GM21423 (cell line): ENCODE measurements around the gene SELENOM.

Experiments used
- ATAC-seq: cut with Tn5 transposase; IDR thresholded peaks from one replicate; pipeline ENCODE4 v1.9.1; 2021; ENCODE audit warnings: mild to moderate bottlenecking, moderate library complexity; ENCODE audit not compliant: unreplicated experiment

The SELENOM gene

DNA sequence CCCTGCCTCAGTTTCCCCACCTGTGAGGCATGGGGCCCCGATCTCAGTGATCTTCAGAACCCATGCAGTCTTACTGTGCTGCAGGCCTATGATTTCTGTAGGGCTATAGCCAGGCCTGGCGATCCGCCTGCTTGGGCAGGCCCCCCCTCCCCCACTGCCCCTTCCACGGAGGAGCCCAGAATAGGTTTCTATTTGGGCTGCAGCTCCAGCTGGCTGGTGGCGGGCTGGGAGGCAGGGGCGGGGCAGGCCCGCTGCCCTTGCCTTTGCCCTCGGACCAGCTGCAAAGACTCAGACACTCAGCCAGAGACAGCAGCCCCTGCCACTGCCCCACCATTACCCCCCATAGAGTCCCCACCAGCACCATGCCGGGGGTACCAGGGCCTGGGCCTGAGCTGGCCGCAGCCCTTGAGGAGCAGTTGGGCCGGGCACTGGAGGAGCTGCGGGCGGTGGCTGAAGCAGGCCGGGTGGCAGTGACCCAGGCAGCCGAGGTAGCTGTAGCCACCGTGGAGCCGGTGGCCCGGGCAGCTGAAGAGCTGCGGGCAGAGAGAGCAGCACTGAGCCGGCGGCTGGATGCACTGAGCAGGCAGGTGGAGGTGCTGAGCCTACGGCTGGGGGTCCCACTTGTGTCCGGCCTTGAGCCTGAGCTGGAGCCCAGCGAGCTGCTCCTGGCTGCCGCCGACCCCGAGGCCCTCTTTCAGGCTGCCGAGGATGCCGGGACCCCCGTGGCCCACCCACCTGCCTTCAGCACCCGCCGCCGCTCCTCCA is 14.1 kb downstream of the SELENOM start:
- no peak for ATAC-seq

DNA sequence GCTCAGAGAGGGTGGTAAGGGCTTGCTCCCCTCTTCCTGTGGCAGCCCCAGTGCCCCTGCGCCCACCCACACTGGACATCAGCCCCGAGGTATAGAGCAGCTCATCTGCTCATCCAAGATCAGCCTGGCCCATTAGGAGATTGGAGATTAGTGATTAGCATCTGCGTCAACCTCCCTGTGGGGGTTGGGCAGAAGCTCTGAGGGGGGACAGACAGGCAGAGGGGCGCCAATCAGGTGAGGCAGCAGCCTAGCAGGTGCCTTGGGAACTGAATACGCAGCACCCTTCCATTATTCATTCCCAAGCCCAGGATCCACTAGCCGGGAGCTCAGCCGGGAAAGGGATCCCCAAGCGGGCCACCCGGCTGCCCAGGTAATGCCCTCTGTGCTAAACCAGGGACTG is 15.2 kb downstream of the SELENOM start:
- ATAC-seq = no peak

- ATAC-seq = no peak
Observed at GRCh38 chr22:31091106-31091975, 16.0 kb downstream of the SELENOM start.

DNA sequence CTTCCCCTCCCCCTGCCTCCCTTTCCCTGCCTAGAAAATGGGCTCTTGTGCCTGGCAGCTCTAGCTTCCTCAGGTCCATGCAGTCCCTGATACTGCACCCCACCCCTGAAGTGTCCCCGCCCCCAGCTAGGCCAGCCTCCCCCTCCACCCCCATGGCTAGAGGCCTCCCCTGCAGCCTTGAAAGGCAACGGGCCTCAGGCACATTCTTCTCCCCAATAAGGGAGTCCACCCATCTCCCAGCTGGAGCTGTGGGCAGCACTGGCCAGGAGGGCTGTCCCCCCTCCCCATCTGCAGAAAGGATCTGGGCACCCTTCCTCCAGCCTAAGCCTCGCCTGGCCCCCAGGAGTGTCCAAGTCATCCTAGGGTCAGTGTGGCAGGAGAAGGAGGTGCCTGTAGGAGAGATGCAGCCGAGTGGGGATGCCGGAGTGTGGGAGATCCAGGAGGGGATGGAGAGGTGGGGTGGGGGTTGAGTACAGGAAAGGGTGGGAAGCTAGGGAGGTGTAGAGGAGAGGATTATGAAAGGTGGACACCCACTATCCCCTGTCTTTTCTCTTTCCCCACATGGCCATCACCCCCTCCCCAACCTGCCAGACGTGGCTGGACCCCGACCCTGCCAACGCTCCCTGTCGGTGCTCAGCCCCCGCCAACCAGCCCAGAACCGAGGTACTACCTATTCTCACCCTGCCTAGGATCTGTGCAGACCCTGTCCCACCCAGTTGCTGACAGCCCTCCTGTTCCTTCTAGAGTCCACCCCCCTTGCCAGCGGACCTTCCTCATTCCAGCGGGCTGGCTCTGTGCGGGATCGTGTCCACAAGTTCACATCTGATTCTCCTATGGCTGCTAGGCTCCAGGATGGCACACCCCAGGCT is 16.9 kb downstream of the SELENOM start:
- ATAC-seq = no peak

DNA sequence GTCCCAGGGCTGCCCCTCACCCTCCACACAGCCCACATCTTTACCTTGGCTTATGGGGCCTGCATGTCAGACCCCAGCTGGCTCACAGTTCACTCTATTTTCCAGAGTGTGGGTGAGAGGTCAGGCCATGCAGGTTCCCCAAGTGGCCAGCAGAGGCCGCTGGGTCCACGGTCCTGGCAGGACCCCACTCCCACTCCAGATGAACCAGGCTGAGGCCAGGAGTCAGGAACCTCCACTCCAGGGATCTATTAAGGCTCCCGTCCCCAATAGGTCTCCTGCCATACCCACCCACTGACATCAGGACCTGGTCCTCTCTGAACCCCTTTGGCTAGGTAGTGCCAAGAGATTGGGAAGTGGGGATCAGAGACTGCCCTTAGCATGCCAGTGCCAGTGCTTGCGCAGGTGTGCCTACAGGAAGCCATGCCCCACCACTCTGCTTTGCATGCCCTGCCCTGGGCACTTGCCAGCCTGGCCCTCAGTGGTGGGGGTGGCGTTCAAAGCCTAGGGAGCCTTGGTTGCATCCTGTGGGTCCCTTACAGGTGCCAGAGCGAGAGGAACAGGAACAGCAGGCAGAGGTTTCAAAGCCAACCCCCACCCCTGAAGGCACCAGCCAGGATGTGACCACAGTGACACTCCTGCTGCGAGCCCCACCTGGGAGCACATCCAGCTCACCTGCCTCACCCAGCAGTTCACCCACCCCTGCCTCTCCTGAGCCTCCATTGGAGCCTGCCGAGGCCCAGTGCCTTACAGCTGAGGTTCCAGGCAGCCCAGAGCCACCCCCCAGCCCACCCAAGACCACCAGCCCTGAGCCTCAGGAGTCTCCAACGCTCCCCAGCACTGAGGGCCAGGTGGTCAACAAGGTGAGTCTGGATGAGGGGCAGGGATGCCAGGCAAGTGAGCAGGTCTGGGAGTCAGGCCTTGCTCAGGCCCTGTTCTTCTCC is 17.9 kb downstream of the SELENOM start:
- no peak for ATAC-seq

- no peak for ATAC-seq
Observed at GRCh38 chr22:31088233-31088986, 19.0 kb downstream of the SELENOM start.

GRCh38 chr22:31087744-31088215 is 19.6 kb downstream of the SELENOM start:
- ATAC-seq = no peak

DNA sequence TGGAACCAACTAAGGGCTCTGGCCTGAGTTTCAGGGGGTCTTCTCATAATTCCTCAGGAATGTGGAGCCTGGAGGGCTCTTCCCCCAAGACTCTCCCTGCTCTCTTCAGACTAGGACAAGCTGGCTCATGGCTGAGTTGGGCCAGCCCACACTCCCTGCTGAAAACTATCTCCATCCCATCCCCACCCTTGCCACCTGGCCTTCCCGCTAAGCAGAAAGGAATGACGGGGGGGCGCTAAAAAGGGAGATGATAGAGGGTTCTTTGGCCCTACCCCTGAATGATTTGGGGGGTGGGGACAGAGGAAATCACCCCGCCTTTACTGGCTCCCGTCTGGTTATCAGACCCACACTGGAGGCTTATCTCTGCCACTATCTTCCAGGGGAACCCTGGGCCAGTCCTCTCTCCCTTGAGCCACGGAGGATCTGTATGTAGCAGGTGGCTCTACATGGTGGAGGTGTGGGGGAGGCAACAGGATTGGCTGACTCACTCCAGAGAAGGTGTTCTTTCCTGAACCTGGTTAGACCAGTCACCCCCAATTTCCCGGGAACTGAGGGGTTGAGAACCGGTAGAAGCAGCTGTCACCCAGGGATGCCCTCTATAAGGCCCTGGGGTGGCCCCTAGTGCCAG is 20.6 kb downstream of the SELENOM start:
- no peak for ATAC-seq

DNA sequence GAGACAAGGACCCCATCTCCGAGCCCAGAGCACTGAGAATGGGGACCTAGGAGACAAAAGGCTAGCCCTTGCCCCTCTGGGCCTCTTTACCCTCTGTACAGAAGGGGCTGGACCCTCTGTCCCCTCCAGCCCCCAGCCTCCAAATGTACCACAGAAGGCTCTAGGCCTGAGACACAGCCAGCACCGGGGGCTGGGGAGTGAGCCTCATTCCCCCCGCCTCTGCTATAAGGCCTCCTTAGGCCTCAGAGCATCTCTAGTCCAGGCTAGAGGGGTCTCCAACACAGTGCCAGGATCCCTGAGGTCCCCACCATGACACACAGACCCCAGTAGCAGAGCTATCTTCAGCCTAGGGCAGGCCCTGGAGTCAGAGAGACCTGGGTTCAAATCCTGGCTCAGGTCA is 21.4 kb downstream of the SELENOM start:
- ATAC-seq = no peak

- no peak for ATAC-seq
Observed at GRCh38 chr22:31085493-31085824, 21.9 kb downstream of the SELENOM start.

GRCh38 chr22:31084811-31085492 is 22.4 kb downstream of the SELENOM start:
- ATAC-seq = peak; percentile 61

GRCh38 chr22:31083923-31084810 is 23.2 kb downstream of the SELENOM start:
- ATAC-seq = no peak

- ATAC-seq = no peak
Observed at GRCh38 chr22:31083377-31083768, 24.0 kb downstream of the SELENOM start.

DNA sequence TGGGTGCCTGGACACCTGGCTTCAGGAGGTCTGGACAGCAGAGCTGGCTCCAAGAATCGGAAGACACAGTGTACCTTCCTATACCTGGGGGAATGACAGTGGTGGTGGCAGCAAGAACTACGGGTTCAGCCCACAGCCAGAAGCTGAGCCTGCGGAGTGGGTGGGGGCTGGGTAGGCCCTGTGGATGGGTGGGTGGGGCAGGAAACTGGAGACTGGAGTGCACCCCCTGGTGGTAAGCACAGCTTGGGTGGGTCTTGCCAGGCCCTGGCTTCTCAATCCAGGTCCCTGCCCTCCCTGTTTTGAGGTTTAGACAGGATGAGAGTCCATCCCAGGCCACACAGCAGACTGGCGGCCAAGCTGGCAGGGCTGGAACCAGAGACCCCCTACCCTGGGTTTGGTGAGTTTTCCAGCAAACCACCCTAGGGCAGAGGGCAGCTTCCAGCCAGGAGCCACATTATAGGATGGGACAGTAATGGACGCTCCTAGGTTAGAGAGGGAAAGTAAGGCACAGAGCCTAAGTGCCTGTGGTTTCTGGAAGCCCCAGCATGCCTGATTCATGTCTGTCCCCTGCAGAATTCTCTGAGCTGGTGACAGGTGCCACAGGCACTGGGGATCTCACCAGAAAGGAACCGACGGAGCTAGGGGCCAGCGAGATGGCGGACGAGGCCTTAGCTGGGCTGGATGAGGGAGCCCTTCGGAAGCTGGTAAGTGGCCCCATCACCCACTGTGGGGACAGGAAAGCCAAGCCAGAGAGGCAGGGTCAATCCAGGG is 24.6 kb downstream of the SELENOM start:
- ATAC-seq = no peak

GRCh38 chr22:31081963-31082605 is 25.3 kb downstream of the SELENOM start:
- no peak for ATAC-seq
